SK-N-SH (cell line): ENCODE data around the gene ERBB2. TPM values are rescaled to one million over a fixed set of nuclear protein-coding genes. Genes with fewer than 3 reads are reported as not detected.

Experiments used
- CTCF ChIA-PET: fragments of 300-600, 350-600 bp; formaldehyde crosslinking; extraction: SDS; loops from one replicate; lab custom pipeline; 2021; lab: Yijun Ruan, JAX
- POLR2A ChIA-PET: fragments of 350-600 bp; sonication (Branson Sonifier 250); formaldehyde crosslinking; extraction: SDS; loops from one replicate; lab custom pipeline; 2020; ENCODE audit warnings: antibody characterized with exemption, inconsistent platforms; lab: Yijun Ruan, JAX
- DNase-seq: peaks from one replicate; pipeline ENCODE4 v3.0.0; 2012
- H2AFZ ChIP-seq: fragments of 200-600 bp; sonication (generic); 2 replicates; pipeline ENCODE4 v1.8.1; 2016; ENCODE audit warnings: antibody characterized with exemption, mild to moderate bottlenecking, low read depth
- H3F3A ChIP-seq: fragments of 200-600 bp; sonication (generic); replicated peaks from 2 replicates; pipeline ENCODE3; 2016; ENCODE audit warnings: antibody characterized with exemption, mild to moderate bottlenecking; ENCODE audit not compliant: insufficient read depth
- H3K27ac ChIP-seq, 2 experiments: fragments of 200-500 bp in 1 of 2; fragments of 200-600 bp in 1 of 2; sonication (Bioruptor generic) in 1 of 2; sonication (generic), shearing (Covaris generic) in 1 of 2; 2 replicates each; pipeline versions ENCODE4 v1.5.1 to v1.6.1; 2014 to 2016; ENCODE audit warnings: low read depth in 2 of 2, inconsistent platforms in 1 of 2, low read length in 1 of 2, mild to moderate bottlenecking in 1 of 2, mixed read lengths in 1 of 2
- H3K27me3 ChIP-seq: fragments of 200-600 bp; sonication (generic), shearing (Covaris generic); 2 replicates; pipeline ENCODE4 v1.6.1; 2016; ENCODE audit warnings: mixed run types; ENCODE audit not compliant: insufficient read depth
- H3K36me3 ChIP-seq, 2 experiments: fragments of 200-500 bp in 1 of 2; fragments of 200-600 bp in 1 of 2; sonication (Bioruptor generic) in 1 of 2; sonication (generic) in 1 of 2; replicated peaks in 1 of 2; 2 replicates each; pipeline versions ENCODE3 to v1.5.1; 2014 to 2016; ENCODE audit warnings: low read length in 1 of 2, mild to moderate bottlenecking in 1 of 2; ENCODE audit not compliant: insufficient read depth in 2 of 2, control insufficient read depth in 1 of 2
- H3K4me1 ChIP-seq, 2 experiments: fragments of 200-500 bp in 1 of 2; fragments of 200-600 bp in 1 of 2; sonication (Bioruptor generic) in 1 of 2; sonication (generic), shearing (Covaris generic) in 1 of 2; 2 replicates each; pipeline versions ENCODE4 v1.5.1 to v1.6.1; 2014 to 2016; ENCODE audit warnings: low read depth in 1 of 2, low read length in 1 of 2, mixed run types in 1 of 2; ENCODE audit not compliant: insufficient read depth in 2 of 2, control insufficient read depth in 1 of 2
- H3K4me2 ChIP-seq: fragments of 200-600 bp; sonication (generic), shearing (Covaris generic); 2 replicates; pipeline ENCODE4 v1.6.1; 2017; ENCODE audit warnings: mixed run types
- H3K4me3 ChIP-seq, 2 experiments: fragments of 200-500 bp in 1 of 2; fragments of 200-600 bp in 1 of 2; sonication (Bioruptor generic) in 1 of 2; sonication (generic), shearing (Covaris generic) in 1 of 2; 2 replicates each; pipeline versions ENCODE4 v1.5.1 to v1.8.1; 2014 to 2016; ENCODE audit warnings: low read depth in 2 of 2, inconsistent platforms in 1 of 2, low read length in 1 of 2, mild to moderate bottlenecking in 1 of 2, mixed read lengths in 1 of 2, moderate library complexity in 1 of 2
- H3K79me2 ChIP-seq: fragments of 200-600 bp; sonication (generic); 2 replicates; pipeline ENCODE4 v1.8.1; 2017; ENCODE audit warnings: mild to moderate bottlenecking; ENCODE audit not compliant: insufficient read depth
- H3K9ac ChIP-seq: fragments of 200-600 bp; sonication (generic); 2 replicates; pipeline ENCODE4 v1.6.1; 2017; ENCODE audit warnings: mixed run types
- H3K9me2 ChIP-seq: fragments of 200-600 bp; sonication (generic); 2 replicates; pipeline ENCODE4 v1.6.1; 2017; ENCODE audit warnings: mixed run types
- H3K9me3 ChIP-seq: fragments of 200-600 bp; sonication (generic); 2 replicates; pipeline ENCODE4 v1.6.1; 2017; ENCODE audit warnings: mixed run types, mild to moderate bottlenecking, moderate library complexity
- H4K20me1 ChIP-seq: fragments of 200-600 bp; sonication (generic); 2 replicates; pipeline ENCODE4 v1.6.1; 2017; ENCODE audit warnings: mild to moderate bottlenecking, mixed run types; ENCODE audit not compliant: insufficient read depth
- ELF1 ChIP-seq: IDR thresholded peaks from 2 replicates; pipeline ENCODE4 v1.4.0; 2012
- FOXM1 ChIP-seq: IDR thresholded peaks from 2 replicates; pipeline ENCODE4 v1.4.0; 2012; ENCODE audit warnings: low read depth, mild to moderate bottlenecking
- GABPA ChIP-seq: IDR thresholded peaks from 2 replicates; pipeline ENCODE4 v1.4.0; 2012; ENCODE audit warnings: low read depth, mild to moderate bottlenecking
- NRF1 ChIP-seq: IDR thresholded peaks from 2 replicates; pipeline ENCODE4 v1.6.1; 2012; ENCODE audit warnings: low read depth, mild to moderate bottlenecking, low read length
- PBX3 ChIP-seq: IDR thresholded peaks from 2 replicates; pipeline ENCODE4; 2012
- POLR2AphosphoS5 ChIP-seq: IDR thresholded peaks from 2 replicates; pipeline ENCODE4 v1.6.1; 2012; ENCODE audit warnings: low read depth, low read length
- REST ChIP-seq: IDR thresholded peaks from 2 replicates; pipeline ENCODE4 v1.6.1; 2012; ENCODE audit warnings: mild to moderate bottlenecking, low read depth, low read length, moderate library complexity
- TCF12 ChIP-seq: IDR thresholded peaks from 2 replicates; pipeline ENCODE4 v1.4.0; 2012
- USF1 ChIP-seq: IDR thresholded peaks from 2 replicates; pipeline ENCODE4 v1.4.0; 2012; ENCODE audit warnings: low read depth, borderline replicate concordance
- YY1 ChIP-seq: IDR thresholded peaks from 2 replicates; pipeline ENCODE4 v1.4.0; 2012; ENCODE audit warnings: low read depth, mild to moderate bottlenecking
- ZBTB33 ChIP-seq: IDR thresholded peaks from 2 replicates; pipeline ENCODE4 v1.4.0; 2012; ENCODE audit warnings: low read depth, borderline replicate concordance
- WGBS: methylation state at CpG from one replicate; pipeline ENCODE4 v1.1.6; 2017; ENCODE audit warnings: low lambda C conversion rate; 5-methylcytosine and 5-hydroxymethylcytosine counted together
- polyA plus RNA-seq, 3 experiments: library from polyadenylated mRNA; depleted of rRNA; stranded (reverse); fragments of >200 nt; gene quantifications; 2 replicates each; pipeline ENCODE4 v1.2.3, GENCODE V29; 2012

Gene ERBB2
- polyA plus RNA-seq, 1 of the 3 experiments (the other 2 are of a cell fraction) = 1.9 TPM

- H3K4me2 ChIP-seq = no peak overlapping the region
Observed at GRCh38 chr17:39678340-39679116, 21.3 kb upstream of the ERBB2 start.

More at GRCh38 chr17:39678340-39679116, 21.3 kb upstream of the ERBB2 start:
- no peak for DNase-seq
- ChIA-PET POLR2A (interaction anchor here (1.1 kb wide), 1 partner anchor 9 kb away, joined by 4 read pairs; the partner anchor contains the start of gene PGAP3), CTCF (interaction anchor here (1.5 to 15.0 kb wide), 4 partner anchors 8 to 55 kb away, joined by 5 to 279 read pairs (median 22); partner anchors contain the start of genes PNMT and PPP1R1B)
- no peaks in the 10 kb centered on the region for H3K36me3 ChIP-seq
- no peak overlapping the region for H3K27ac ChIP-seq
- TF ChIP-seq GABPA (no peak), NRF1 (no peak), FOXM1 (no peak), TCF12 (no peak), POLR2AphosphoS5 (no peak), USF1 (no peak), ZBTB33 (no peak), REST (no peak), PBX3 (no peak), YY1 (no peak), ELF1 (no peak)
- no peaks in the 10 kb centered on the region for H3K9me3 ChIP-seq
- H2AFZ ChIP-seq = no peak overlapping the region
- no peaks in the 10 kb centered on the region for H3K4me1 ChIP-seq
- no peaks in the 10 kb centered on the region for H3K79me2 ChIP-seq
- H3K9me2 ChIP-seq = no peaks in the 10 kb centered on the region
- H3K9ac ChIP-seq = no peak overlapping the region
- H4K20me1 ChIP-seq = no peaks in the 10 kb centered on the region
- no peaks in the 10 kb centered on the region for H3F3A ChIP-seq
- no peaks in the 10 kb centered on the region for H3K27me3 ChIP-seq
- 88% methylated on average over 9 of the region's 13 CpGs for WGBS
- no peak overlapping the region for H3K4me3 ChIP-seq
